ENCODE results near the gene EMX2. TPM values are rescaled to one million over a fixed set of nuclear protein-coding genes. Genes with fewer than 3 reads are reported as not detected.

The EMX2 gene
- total RNA-seq, 2 donors from 2014 or later: 0.05 to 1.5 TPM

DNA sequence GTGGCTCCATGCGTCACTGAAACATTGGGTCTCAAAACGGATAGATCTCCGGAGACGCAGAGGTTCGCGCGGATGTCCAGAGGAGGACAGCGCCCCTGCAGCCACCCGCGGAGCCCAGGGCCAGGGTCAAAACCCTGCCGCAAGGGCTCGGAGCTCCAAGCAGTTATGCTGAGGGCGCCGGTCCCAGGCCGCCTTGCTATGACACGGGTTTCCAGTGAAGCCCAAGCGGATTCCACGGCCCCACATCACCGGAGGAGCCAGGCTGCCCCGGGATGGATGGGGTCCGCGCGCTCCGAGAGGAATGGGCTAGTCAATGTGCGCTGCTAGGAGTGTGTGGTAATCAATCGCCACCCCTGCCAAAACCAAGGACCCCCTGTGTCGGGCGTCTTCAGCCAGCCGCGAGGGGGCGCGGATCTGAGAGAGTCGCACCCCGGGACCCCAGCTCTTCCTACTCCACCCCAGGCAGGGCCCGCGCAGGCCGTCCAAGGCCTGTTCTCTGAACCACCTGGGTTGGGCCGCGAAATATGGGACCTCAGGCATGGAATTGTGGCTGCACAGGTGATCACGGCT lies 5.6 kb upstream of the EMX2 start:
- Histone ChIP-seq H3K4me3 (no peak overlapping the region), H3K27ac (no peak overlapping the region), H3K4me1 (replicated peaks) (peaks cover 14% of the 10 kb centered on the region), H3K36me3 (no peaks in the 10 kb centered on the region), H3K9me3 (no peaks in the 10 kb centered on the region), H3K27me3 (replicated peaks; ENCODE audit: insufficient read depth) (peaks cover 66% of the 10 kb centered on the region)
- 7% methylated on average over 34 of the region's 40 CpGs for whole genome bisulfite sequencing
- TF ChIP-seq POLR2A (IDR thresholded peaks at IDR 0.05) (no peak), POLR2AphosphoS5 (IDR thresholded peaks at IDR 0.05) (no peak)
- TF ChIP-seq, protein P1, sequence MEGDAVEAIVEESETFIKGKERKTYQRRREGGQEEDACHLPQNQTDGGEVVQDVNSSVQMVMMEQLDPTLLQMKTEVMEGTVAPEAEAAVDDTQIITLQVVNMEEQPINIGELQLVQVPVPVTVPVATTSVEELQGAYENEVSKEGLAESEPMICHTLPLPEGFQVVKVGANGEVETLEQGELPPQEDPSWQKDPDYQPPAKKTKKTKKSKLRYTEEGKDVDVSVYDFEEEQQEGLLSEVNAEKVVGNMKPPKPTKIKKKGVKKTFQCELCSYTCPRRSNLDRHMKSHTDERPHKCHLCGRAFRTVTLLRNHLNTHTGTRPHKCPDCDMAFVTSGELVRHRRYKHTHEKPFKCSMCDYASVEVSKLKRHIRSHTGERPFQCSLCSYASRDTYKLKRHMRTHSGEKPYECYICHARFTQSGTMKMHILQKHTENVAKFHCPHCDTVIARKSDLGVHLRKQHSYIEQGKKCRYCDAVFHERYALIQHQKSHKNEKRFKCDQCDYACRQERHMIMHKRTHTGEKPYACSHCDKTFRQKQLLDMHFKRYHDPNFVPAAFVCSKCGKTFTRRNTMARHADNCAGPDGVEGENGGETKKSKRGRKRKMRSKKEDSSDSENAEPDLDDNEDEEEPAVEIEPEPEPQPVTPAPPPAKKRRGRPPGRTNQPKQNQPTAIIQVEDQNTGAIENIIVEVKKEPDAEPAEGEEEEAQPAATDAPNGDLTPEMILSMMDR (IDR thresholded peaks at IDR 0.05): no peak
- intact Hi-C loops (cut with DNase I): loop anchor here (1.0 to 10.0 kb wide), 3 partner anchors 508 to 704 kb away; partner anchors contain the start of gene RAB11FIP2
- DNase-seq (ENCODE audit: low spot score): no peak

- H3K4me3 ChIP-seq: no peak overlapping the region
- no peak for TF ChIP-seq POLR2AphosphoS5 (IDR thresholded peaks at IDR 0.05)
- TF ChIP-seq, protein P1 (IDR thresholded peaks at IDR 0.05): peak; percentile 55 to 69 (median 62)
- H3K9me3 ChIP-seq: no peaks in the 10 kb centered on the region
- 6% methylated on average over 39 of the region's 39 CpGs for WGBS
- intact Hi-C loops (cut with DNase I): loop anchor here (1.0 to 10.0 kb wide), 3 partner anchors 507 to 704 kb away; partner anchors contain the start of gene RAB11FIP2
- H3K27ac ChIP-seq: no peak overlapping the region
- H3K4me1 ChIP-seq (replicated peaks): peaks cover 14% of the 10 kb centered on the region
- no peaks in the 10 kb centered on the region for H3K36me3 ChIP-seq
- DNase-seq (ENCODE audit: low spot score): no peak
- H3K27me3 ChIP-seq (replicated peaks; ENCODE audit: insufficient read depth): peaks cover 66% of the 10 kb centered on the region
These were observed 5.1 kb upstream of the EMX2 start for GRCh38 chr10:117537436-117537903.

DNA sequence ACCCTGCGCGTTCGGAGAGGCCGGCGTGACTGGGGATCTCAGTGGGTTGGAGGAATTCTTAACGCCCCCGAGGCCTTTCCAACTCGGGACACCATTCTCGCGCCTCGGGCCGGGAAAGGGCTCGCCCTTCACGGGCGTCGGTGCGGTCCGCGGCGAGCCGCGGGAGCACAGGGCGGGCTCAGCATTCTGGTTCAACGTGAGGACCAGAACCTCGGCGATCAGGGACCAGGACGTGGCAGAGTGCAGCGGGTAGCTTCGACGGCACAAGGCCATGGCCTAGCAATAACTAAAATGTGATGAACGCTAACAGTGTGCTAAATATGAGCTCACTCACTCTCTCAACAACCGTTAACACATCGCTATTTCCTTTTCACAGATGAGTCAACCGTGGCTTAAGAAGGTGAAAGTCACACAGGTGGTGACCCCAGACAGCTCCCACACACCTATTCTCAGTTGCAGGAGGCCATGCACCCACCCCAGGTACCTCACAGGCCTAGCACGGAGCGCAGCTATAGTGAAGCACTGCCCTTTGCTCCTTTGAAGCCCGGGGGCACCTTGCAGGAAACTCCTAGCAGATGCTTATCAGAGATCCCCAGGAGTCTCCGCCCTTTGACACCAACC lies 4.5 kb upstream of the EMX2 start:
- intact Hi-C loops (cut with DNase I): loop anchor here (1.0 to 10.0 kb wide), 3 partner anchors 507 to 703 kb away; partner anchors contain the start of gene RAB11FIP2
- no peak for TF ChIP-seq POLR2A (IDR thresholded peaks at IDR 0.05)
- TF ChIP-seq POLR2AphosphoS5 (IDR thresholded peaks at IDR 0.05): no peak
- TF ChIP-seq, protein P1 (IDR thresholded peaks at IDR 0.05): no peak
- Histone ChIP-seq H3K4me3 (no peak overlapping the region), H3K4me1 (replicated peaks) (peaks cover 14% of the 10 kb centered on the region), H3K9me3 (no peaks in the 10 kb centered on the region), H3K27ac (no peak overlapping the region), H3K27me3 (replicated peaks; ENCODE audit: insufficient read depth) (peaks cover 63% of the 10 kb centered on the region), H3K36me3 (no peaks in the 10 kb centered on the region)
- no peak for DNase-seq (ENCODE audit: low spot score)
- whole genome bisulfite sequencing: 32% methylated on average over 38 of the region's 38 CpGs

- H3K36me3 ChIP-seq: no peaks in the 10 kb centered on the region
- no peak overlapping the region for H3K4me3 ChIP-seq
- H3K4me1 ChIP-seq (replicated peaks): peaks cover 10% of the 10 kb centered on the region
- 50% methylated on average over 9 of the region's 9 CpGs for WGBS
- intact Hi-C loops (cut with DNase I): loop anchor here (5.0 to 10.0 kb wide), 2 partner anchors 505 to 568 kb away; partner anchors contain the start of gene RAB11FIP2
- DNase-seq (ENCODE audit: low spot score): no peak
- H3K9me3 ChIP-seq: no peaks in the 10 kb centered on the region
- peaks cover 59% of the 10 kb centered on the region for H3K27me3 ChIP-seq (replicated peaks; ENCODE audit: insufficient read depth)
- H3K27ac ChIP-seq: no peak overlapping the region
- TF ChIP-seq POLR2A (IDR thresholded peaks at IDR 0.05) (no peak), POLR2AphosphoS5 (IDR thresholded peaks at IDR 0.05) (no peak)
- TF ChIP-seq, protein P1 (IDR thresholded peaks at IDR 0.05): no peak
These were observed 3.2 kb upstream of the EMX2 start for GRCh38 chr10:117539361-117539773.

Data from prostate gland (tissue), 2 donors.